ENCODE data around the gene REL.
"Not testable (repeated sequence)": the region's sequence is repeated elsewhere in the genome, so short reads cannot be mapped to it uniquely, and the experiment has no call there.

The REL gene

GRCh38 chr2:60867848-60868247 is 13.5 kb upstream of the REL start:
- no peak for DNase-seq (ENCODE audit: low read depth in 2 of 2)

GRCh38 chr2:60868589-60869273 is 12.6 kb upstream of the REL start:
- no peak for DNase-seq (ENCODE audit: low read depth in 2 of 2)

- DNase-seq (ENCODE audit: low read depth in 2 of 2), result no peak
Observed at GRCh38 chr2:60872510-60872928, 8.9 kb upstream of the REL start.

GRCh38 chr2:60873381-60873780 is 8.0 kb upstream of the REL start:
- DNase-seq (ENCODE audit: low read depth in 2 of 2), result no peak

GRCh38 chr2:60875520-60875919 is 5.9 kb upstream of the REL start:
- DNase-seq (ENCODE audit: low read depth in 2 of 2), result no peak

- no peak for DNase-seq (ENCODE audit: low read depth in 2 of 2)
Observed at GRCh38 chr2:60880643-60881046, 729 bp upstream of the REL start.

- DNase-seq (ENCODE audit: low read depth in 2 of 2), result no peak
Observed at GRCh38 chr2:60882971-60883753, 1.8 kb downstream of the REL start.

GRCh38 chr2:60883896-60884295 is 2.5 kb downstream of the REL start:
- no peak for DNase-seq (ENCODE audit: low read depth in 2 of 2)

GRCh38 chr2:60884800-60885199 is 3.4 kb downstream of the REL start:
- DNase-seq (ENCODE audit: low read depth in 2 of 2), result no peak

- DNase-seq (ENCODE audit: low read depth in 2 of 2), result no peak
Observed at GRCh38 chr2:60885683-60886082, 4.3 kb downstream of the REL start.

GRCh38 chr2:60886991-60887390 is 5.6 kb downstream of the REL start:
- DNase-seq (ENCODE audit: low read depth in 2 of 2), result no peak

- no peak for DNase-seq (ENCODE audit: low read depth in 2 of 2)
Observed at GRCh38 chr2:60888853-60889252, 7.5 kb downstream of the REL start.

- not testable (repeated sequence) for DNase-seq (ENCODE audit: low read depth in 2 of 2)
Observed at GRCh38 chr2:60889581-60890392, 8.4 kb downstream of the REL start.

- DNase-seq (ENCODE audit: low read depth in 2 of 2), result no peak
Observed at GRCh38 chr2:60890393-60890707, 9.0 kb downstream of the REL start.

GRCh38 chr2:60891180-60891579 is 9.8 kb downstream of the REL start:
- no peak for DNase-seq (ENCODE audit: low read depth in 2 of 2)

GRCh38 chr2:60898567-60898966 is 17.2 kb downstream of the REL start:
- no peak for DNase-seq (ENCODE audit: low read depth in 2 of 2)

- DNase-seq (ENCODE audit: low read depth in 2 of 2), result peak; percentile 35 to 63
Observed at GRCh38 chr2:60899230-60899891, 18.0 kb downstream of the REL start.

- DNase-seq (ENCODE audit: low read depth in 2 of 2), result no peak
Observed at GRCh38 chr2:60899892-60900249, 18.5 kb downstream of the REL start.

- DNase-seq (ENCODE audit: low read depth in 2 of 2), result not testable (repeated sequence)
Observed at GRCh38 chr2:60901296-60901695, 19.9 kb downstream of the REL start.

GRCh38 chr2:60905867-60906266 is 24.5 kb downstream of the REL start:
- DNase-seq (ENCODE audit: low read depth in 2 of 2), result not testable (repeated sequence)

- DNase-seq (ENCODE audit: low read depth in 2 of 2), result no peak
Observed at GRCh38 chr2:60906395-60906794, 25.0 kb downstream of the REL start.

GRCh38 chr2:60907329-60907728 is 26.0 kb downstream of the REL start:
- no peak for DNase-seq (ENCODE audit: low read depth in 2 of 2)

Data from stimulated activated CD8-positive, alpha-beta memory T cell treated with anti-CD3 and anti-CD28 coated beads, Interleukin-7, amount 100 ng/mL, for 4 hours (primary cell).